ENCODE data around the gene FBXL14.

DNA sequence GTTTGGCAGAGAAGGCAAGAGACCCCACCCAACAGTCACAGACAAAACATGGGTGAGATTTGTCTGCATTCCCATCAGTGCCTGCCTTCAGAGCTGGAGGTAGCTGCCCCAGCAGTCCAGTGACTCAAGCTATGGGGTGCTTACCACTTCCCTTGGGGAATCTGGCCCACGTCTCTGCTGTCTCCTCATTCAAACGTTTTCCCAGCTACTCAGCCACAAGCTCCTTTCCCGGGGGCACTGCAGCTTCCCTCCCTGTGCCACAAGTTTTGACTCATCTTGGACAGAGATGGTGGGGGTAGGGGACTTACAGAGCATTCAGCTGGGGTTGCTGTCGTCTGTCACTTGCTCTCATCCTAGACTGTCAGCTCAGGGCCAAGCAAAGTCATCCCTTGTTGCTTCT is 66.6 kb downstream of the FBXL14 start:
- TF ChIP-seq EZH2 (IDR thresholded peaks at IDR 0.05; ENCODE audit: insufficient read depth, poor library complexity, severe bottlenecking) (no peak), EZH2phosphoT487 (IDR thresholded peaks at IDR 0.05; ENCODE audit: insufficient read depth, low read depth) (no peak)

Data from GM23248 (cell line).